ENCODE data around the gene SPACDR.
"Not testable (repeated sequence)": the region's sequence is repeated elsewhere in the genome, so short reads cannot be mapped to it uniquely, and the experiment has no call there.

SPACDR gene

GRCh38 chr7:100465299-100465698, 1.2 kb upstream of the SPACDR start:
- no peak for DNase-seq

- no peak for DNase-seq
Observed at GRCh38 chr7:100464791-100465190, 731 bp upstream of the SPACDR start.

GRCh38 chr7:100457033-100457432, 7.0 kb downstream of the SPACDR start:
- no peak for DNase-seq

- no peak for DNase-seq
Observed at GRCh38 chr7:100456562-100456961, 7.5 kb downstream of the SPACDR start.

GRCh38 chr7:100455206-100455605, 8.9 kb downstream of the SPACDR start:
- DNase-seq: no peak

- not testable (repeated sequence) for DNase-seq
Observed at GRCh38 chr7:100453854-100454253, 10.2 kb downstream of the SPACDR start.

GRCh38 chr7:100452513-100452912, 11.5 kb downstream of the SPACDR start:
- no peak for DNase-seq

- no peak for DNase-seq
Observed at GRCh38 chr7:100449190-100449795, 14.8 kb downstream of the SPACDR start.

GRCh38 chr7:100447363-100447762, 16.7 kb downstream of the SPACDR start:
- DNase-seq: not testable (repeated sequence)

GRCh38 chr7:100446040-100446439, 18.0 kb downstream of the SPACDR start:
- no peak for DNase-seq

GRCh38 chr7:100444311-100445278, 19.5 kb downstream of the SPACDR start:
- no peak for DNase-seq

- DNase-seq: no peak
Observed at GRCh38 chr7:100443096-100443840, 20.8 kb downstream of the SPACDR start.

GRCh38 chr7:100441641-100442535, 22.2 kb downstream of the SPACDR start:
- no peak for DNase-seq

GRCh38 chr7:100439244-100439643, 24.8 kb downstream of the SPACDR start:
- not testable (repeated sequence) for DNase-seq

GRCh38 chr7:100438731-100439130, 25.3 kb downstream of the SPACDR start:
- DNase-seq: not testable (repeated sequence)

- no peak for DNase-seq
Observed at GRCh38 chr7:100438172-100438571, 25.9 kb downstream of the SPACDR start.

- DNase-seq: no peak
Observed at GRCh38 chr7:100437150-100438100, 26.6 kb downstream of the SPACDR start.

- DNase-seq: no peak
Observed at GRCh38 chr7:100435401-100436304, 28.4 kb downstream of the SPACDR start.

GRCh38 chr7:100434297-100435144, 29.5 kb downstream of the SPACDR start:
- no peak for DNase-seq
